GM21367 (cell line): ENCODE results near the gene PPFIA2.
"Not testable (repeated sequence)": the region's sequence is repeated elsewhere in the genome, so short reads cannot be mapped to it uniquely, and the experiment has no call there.

ENCODE experiments used
- ATAC-seq: cut with Tn5 transposase; IDR thresholded peaks from one replicate; pipeline ENCODE4 v1.9.1; 2021; ENCODE audit not compliant: unreplicated experiment

Gene PPFIA2

DNA sequence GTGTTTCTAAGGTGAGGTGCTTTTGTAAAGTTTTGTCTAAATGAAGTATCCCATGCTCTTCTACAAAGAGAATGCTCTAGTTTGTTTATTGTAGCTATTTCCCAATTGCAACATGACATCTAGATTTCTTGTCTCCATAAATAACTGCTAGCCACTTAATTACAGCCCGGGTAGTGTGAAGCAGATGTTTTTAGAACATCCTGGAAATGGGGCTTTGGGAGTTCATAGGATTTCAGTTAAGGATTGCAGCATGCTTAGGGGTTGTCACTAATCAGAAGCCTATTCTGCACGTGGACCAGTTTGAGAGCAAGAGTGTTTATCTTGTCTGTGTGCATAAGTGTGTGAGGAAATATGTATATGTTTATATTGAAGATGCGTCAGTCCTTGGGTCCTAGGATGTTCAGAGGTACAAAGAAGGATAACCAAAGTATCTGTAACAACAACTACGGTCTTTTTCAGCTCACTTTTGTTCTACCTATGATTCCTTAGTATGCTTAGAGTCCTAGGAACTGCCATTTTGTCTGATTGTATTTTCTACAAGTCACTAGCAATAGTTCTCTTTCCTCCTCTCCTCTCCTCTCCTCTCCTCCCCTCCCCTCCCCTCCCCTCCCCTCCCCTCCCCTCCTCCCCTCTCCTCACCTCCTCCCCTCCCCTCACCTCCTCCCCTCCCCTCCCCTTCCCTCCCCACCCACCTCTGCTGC, 546.0 kb downstream of the PPFIA2 start:
- ATAC-seq: no peak

DNA sequence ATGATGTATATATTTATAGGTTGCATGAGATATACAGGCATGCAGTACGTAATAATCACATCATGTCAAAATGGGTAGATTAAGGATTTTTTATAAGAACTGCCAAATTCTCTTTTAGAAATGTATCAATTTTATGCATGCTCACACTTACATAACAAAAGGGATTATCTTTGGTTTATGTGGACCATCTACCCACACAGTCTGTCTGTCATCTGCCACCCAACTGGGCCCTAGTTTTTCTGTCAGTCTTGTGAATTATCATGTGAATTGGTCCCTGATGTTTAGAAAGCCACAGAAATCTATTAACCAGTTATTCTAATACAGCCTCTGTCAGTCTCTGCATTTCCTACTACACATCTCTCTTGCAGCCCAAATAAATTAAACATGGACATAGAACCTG, 547.8 kb downstream of the PPFIA2 start:
- ATAC-seq: no peak

DNA sequence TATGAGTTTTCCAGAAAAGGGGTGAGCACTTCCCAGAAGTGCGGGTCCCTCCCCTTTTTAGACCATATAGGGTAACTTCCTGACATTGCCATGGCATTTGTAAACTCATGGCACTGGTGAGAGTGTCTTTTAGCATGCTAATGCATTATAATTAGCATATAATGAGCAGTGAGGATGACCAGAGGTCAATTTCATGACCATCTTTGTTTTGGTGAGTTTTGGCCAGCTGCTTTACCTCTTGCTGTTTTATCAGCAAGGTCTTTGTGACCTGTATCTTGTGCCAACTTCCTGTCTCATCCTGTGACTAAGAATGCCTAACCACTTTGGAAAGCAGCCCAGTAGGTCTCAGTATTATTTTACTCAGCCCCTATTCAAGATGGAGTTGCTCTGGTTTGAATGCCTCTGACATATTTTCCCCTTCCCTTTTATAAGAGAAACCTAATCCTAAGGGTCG, 549.4 kb downstream of the PPFIA2 start:
- not testable (repeated sequence) for ATAC-seq

DNA sequence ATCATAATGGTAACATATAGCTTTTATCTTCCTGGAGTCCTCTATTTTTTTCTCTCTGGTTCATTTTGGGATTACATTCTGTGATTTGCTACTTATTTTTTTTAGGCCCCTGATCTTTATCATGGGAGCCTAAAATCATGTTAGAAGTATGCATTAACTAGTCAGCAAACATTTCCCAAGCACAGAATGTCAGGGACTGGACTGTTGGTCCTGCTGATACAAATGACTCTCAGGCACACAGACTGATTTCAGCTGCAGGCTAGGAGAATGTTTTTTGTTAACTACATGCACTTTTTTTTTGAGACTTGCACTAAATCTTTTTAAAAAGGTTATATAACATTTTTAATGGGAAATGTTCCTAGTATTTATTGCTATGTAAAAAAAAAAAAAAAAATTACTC, 550.1 kb downstream of the PPFIA2 start:
- no peak for ATAC-seq

- ATAC-seq: no peak
These were observed 550.8 kb downstream of the PPFIA2 start for GRCh38 chr12:81208187-81208911.
